Duodenal mucosa (tissue), 2 donors: ENCODE measurements around the gene TMEM52.

ENCODE experiments used
- H3K27ac ChIP-seq: one replicate; pipeline ENCODE4 v1.7.0; 2013; ENCODE audit warnings: low read depth, low read length
- H3K27me3 ChIP-seq, 2 donors: one replicate each; pipeline ENCODE4 v1.7.0; 2013; ENCODE audit warnings: low read length in 2 of 2, control low read depth in 1 of 2; ENCODE audit not compliant: insufficient read depth in 2 of 2, control insufficient read depth in 1 of 2
- H3K36me3 ChIP-seq, 2 donors: one replicate each; pipeline ENCODE4 v1.7.0; 2013; ENCODE audit warnings: low read length in 2 of 2, control low read depth in 1 of 2; ENCODE audit not compliant: insufficient read depth in 2 of 2, control insufficient read depth in 1 of 2
- H3K4me1 ChIP-seq, 2 donors: one replicate each; pipeline ENCODE4 v1.7.0; 2013; ENCODE audit warnings: low read length in 2 of 2, control low read depth in 1 of 2; ENCODE audit not compliant: insufficient read depth in 2 of 2, control insufficient read depth in 1 of 2
- H3K4me3 ChIP-seq, 2 donors: one replicate each; pipeline ENCODE4 v1.7.0; 2013; ENCODE audit warnings: low read length in 2 of 2, low read depth in 1 of 2
- H3K9ac ChIP-seq, 2 donors: one replicate each; pipeline ENCODE4 v1.7.0; 2013; ENCODE audit warnings: low read length in 2 of 2, low read depth in 1 of 2
- H3K9me3 ChIP-seq, 2 donors: one replicate each; pipeline ENCODE4 v1.7.0; 2013; ENCODE audit warnings: low read length in 2 of 2, control low read depth in 1 of 2; ENCODE audit not compliant: control insufficient read depth in 1 of 2

Gene TMEM52

DNA sequence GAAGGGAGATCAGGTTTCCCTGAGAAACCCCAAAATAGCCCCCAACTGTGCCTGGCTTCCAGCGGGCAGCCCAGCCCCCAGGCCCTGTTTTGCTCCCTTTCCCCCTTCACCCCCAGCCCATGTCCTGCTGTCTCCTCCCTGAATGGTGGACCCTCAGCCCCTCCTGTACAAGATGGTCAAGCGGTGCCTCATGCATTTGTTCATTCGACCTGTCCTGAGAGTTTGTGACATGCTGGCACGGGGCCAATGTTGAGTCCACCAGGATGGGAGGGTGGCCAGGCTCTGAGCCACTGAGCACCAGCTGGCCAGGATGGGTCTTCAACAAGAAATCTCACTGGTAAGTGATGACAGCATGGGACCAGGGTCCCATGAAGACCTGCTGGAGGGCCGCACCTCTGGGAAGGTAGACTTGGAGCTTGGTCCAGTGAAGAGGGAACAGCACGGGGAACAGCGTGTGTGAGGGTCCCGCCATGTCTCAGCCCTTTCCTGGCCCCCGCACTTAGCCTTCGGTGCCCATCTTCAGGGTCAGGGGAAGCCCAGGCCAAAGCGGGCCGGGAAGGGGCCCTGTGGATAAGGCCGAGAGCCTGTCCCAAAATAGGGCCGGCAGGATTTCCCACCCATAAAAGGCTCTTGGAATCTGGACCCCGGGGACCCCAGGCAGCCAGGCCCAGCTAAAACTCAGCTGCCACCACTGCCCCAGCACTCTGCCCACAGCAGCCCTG, 3.9 kb downstream of the TMEM52 start, which contains the start of gene CALML6:
Gene CALML6 (plus strand): TSS at position 290 of the 722 bp plus-strand sequence. CDS start 21 bp downstream, at position 311.
- no peak within 1 kb of the TSS for H3K4me3 ChIP-seq
- H3K9me3 ChIP-seq, result no peaks in the 10 kb centered on the region
- H3K27ac ChIP-seq, result no peak within 1 kb of the TSS
- peaks cover 14 to 21% of the 10 kb centered on the region in 2 donors for H3K4me1 ChIP-seq
- H3K36me3 ChIP-seq, result no peaks in the 10 kb centered on the region
- no peaks in the 10 kb centered on the region for H3K27me3 ChIP-seq
- H3K9ac ChIP-seq, result no peak within 1 kb of the TSS

DNA sequence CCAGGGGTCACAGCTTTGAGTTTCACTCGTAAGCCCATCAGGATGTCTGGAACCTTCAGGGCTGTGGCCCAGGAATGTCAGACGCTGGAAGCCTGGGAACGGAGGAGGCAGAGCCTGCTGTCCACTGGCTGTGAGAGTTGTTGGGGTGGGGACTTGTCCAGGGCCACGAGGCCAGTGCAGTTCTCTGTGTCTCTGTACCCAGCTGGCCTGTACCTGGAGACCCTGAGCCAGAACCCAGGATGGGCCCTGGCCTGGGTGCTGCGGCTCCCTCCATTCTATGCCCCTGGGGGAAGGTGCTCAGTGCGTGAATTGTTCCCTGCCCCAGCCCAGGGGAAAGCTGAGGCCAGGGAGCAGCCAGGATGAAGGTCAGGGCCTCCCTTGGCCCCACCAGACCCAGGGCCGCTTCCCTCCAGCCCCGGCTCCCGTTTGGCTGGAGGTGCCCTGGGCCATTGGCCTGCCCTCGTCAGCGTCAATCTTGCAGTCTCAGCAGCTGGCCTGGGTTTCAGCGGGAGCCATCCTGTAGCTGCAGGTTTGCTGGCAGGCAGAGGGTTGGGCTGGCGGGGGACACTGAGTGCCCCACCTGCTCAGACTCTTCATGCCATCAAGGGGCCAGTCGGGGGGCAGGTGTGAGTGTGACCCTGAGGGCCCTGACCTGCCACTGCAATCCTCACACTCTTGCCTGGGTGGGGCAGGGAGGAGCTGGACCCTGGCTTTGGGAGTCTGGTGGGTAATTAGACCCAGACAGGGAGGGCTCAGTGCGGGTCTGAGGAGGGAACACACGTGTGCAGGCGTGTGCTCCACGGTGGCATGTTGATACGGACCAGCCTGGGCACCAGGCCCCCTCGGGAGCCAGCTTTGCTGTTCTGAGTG, 4.7 kb downstream of the TMEM52 start:
- Histone ChIP-seq H3K4me3 (no peak overlapping the region), H3K9ac (no peak overlapping the region), H3K27me3 (no peaks in the 10 kb centered on the region), H3K4me1 (peaks cover 11 to 20% of the 10 kb centered on the region in 2 donors), H3K36me3 (no peaks in the 10 kb centered on the region), H3K27ac (no peak overlapping the region), H3K9me3 (no peaks in the 10 kb centered on the region)

DNA sequence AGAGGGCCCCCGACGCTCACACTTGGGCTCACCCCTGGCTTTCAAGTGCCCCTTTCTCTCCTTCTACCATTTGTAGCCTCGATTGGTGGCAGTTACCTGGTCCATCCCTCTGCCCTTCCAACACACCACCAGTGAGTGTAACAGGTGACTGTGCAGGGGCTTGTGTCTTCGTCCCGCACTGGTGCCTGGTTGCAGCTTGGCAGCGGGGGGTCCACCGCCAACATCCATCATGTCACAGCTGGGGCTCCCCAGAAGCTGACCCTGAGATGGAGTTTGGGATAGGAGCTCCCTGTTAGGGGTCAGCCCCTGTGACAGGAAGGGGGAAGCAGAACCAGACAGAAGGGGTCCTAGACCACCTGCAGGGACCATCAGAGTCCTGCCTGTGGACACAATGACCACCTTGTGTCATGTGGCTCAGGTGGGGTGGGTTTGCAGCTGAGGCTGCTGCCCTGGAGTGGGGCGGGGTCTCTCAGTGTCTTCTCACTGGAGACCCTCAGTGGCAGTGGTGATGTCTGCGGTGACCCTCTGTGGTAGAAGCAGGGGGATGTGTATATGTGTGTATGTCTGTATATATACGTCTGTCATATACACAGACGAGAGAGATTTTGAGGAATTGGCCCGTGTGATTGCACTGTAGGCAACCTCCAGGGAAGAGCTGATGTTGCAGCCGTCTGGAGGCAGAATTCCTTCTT, 7.6 kb downstream of the TMEM52 start:
- no peaks in the 10 kb centered on the region for H3K27me3 ChIP-seq
- no peak overlapping the region for H3K27ac ChIP-seq
- no peaks in the 10 kb centered on the region for H3K36me3 ChIP-seq
- no peaks in the 10 kb centered on the region for H3K9me3 ChIP-seq
- no peak overlapping the region for H3K9ac ChIP-seq
- no peak overlapping the region for H3K4me3 ChIP-seq
- H3K4me1 ChIP-seq, result peaks cover 18 to 20% of the 10 kb centered on the region in 2 donors

DNA sequence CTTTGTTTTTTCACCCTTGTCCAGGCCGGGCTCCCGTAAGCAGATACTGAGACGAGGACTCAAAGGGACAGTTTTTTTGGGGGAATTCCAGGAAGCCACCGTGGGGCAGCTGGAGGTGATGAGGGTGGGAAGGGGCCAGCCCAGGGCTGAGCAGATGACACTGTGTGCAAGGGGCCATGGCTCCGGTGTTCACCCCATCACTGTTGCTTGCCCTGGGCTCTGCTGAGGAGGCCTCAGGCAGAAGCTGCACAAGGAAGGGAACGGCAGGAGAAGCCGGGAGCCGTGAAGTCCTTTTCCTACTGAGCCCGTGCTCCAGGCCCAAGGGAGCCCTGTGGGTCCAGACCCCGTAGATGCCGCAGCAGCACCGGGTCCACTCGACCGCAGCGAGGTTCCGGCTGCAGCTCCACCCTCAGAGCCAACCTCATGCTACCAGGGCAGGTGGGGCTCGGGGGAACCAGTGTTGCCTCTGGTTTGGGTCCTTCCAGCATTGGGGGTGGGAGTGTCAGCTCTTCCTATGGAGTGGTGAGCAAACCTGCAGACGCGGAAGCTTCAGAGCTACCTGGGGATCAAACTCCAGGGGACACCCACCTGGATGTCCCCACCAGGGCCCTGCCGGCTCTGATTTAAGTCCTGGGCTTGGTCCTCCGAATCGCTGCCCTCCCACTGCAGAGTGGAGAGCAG, 8.3 kb downstream of the TMEM52 start:
- Histone ChIP-seq H3K4me3 (no peak overlapping the region), H3K9me3 (no peaks in the 10 kb centered on the region), H3K36me3 (no peaks in the 10 kb centered on the region), H3K27ac (peak overlapping the region; percentile 10), H3K9ac (no peak overlapping the region), H3K4me1 (peaks cover 21 to 22% of the 10 kb centered on the region in 2 donors), H3K27me3 (no peaks in the 10 kb centered on the region)

DNA sequence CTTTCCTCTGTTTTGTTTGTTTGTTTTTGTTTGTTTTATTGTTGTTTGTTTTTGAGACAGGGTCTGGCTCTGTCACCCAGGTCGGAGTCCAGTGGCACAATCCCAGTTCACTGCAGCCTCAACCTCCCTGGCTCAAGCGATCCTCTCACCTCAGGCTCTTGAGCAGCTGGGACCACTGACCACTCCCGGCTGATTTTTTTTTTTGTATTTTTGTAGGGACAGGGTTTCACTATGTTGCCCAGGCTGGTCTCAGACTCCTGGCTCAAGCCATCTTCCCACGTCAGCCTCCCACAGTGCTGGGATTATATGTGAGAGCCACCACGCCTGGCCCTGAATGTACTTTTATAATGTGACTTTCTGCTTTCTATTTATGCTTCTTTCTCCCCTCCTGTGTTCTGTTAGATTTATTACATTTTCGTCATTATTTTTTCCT, 9.0 kb downstream of the TMEM52 start:
- Histone ChIP-seq H3K36me3 (no peaks in the 10 kb centered on the region), H3K4me1 (peaks cover 18 to 22% of the 10 kb centered on the region in 2 donors), H3K27me3 (no peaks in the 10 kb centered on the region), H3K4me3 (peak overlapping the region in 1 of 2 donors; percentile 43), H3K27ac (peak overlapping the region; percentile 13), H3K9ac (no peak overlapping the region), H3K9me3 (no peaks in the 10 kb centered on the region)

DNA sequence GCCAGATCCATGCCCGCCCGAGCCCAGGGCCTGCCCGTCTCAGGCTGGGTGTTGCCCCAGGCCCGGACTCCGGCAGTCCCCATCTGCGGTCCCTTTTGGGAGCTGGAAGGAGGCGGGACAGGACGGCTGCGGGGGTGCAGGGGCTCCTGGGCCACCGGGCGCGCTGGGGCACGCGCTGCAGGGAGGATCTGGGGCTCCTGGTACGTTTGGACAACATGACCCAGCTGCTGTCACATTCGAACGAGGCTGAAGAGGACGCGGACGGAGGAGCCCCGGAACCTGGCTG, 10.6 kb downstream of the TMEM52 start:
- Histone ChIP-seq H3K27me3 (no peaks in the 10 kb centered on the region), H3K36me3 (no peaks in the 10 kb centered on the region), H3K27ac (peak overlapping the region; percentile 78), H3K4me3 (peak overlapping the region; percentile 69 to 76), H3K9me3 (no peaks in the 10 kb centered on the region), H3K9ac (peak overlapping the region; percentile 70 to 80), H3K4me1 (peaks cover 18 to 22% of the 10 kb centered on the region in 2 donors)

DNA sequence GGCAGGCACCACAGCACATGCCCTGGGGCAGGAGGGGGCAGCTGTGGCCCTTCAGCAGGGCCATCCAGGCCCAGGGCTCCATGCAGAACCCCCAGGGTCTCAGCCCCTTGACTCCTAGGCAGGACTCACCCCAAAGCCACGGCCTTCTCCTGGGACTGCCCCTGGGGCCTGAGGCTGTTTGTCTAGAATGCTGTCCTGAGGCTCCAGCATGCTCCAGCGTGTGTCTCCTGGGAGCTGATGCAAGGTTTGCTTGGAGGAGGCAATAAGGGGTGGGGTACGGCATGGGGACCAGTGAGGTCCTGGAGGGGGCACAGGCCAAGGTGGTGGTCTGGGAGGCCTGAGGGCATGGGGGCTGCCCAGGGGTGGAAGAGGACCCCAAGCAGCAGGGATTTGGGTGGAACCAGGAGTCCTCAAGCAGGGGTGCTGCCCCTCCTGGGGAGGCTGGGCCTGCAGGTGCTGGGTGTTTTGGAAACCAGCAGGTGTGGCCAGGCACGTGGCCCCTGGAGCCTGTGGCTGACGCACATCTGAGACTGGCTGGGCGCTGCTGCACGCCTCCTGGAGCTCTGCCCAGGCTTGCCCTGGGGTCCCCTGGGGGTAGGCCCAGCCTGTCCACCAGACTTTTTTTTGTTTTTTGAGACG, 11.9 kb downstream of the TMEM52 start:
- Histone ChIP-seq H3K4me1 (peaks cover 18 to 22% of the 10 kb centered on the region in 2 donors), H3K9ac (no peak overlapping the region), H3K27ac (no peak overlapping the region), H3K27me3 (no peaks in the 10 kb centered on the region), H3K36me3 (no peaks in the 10 kb centered on the region), H3K4me3 (no peak overlapping the region), H3K9me3 (no peaks in the 10 kb centered on the region)

DNA sequence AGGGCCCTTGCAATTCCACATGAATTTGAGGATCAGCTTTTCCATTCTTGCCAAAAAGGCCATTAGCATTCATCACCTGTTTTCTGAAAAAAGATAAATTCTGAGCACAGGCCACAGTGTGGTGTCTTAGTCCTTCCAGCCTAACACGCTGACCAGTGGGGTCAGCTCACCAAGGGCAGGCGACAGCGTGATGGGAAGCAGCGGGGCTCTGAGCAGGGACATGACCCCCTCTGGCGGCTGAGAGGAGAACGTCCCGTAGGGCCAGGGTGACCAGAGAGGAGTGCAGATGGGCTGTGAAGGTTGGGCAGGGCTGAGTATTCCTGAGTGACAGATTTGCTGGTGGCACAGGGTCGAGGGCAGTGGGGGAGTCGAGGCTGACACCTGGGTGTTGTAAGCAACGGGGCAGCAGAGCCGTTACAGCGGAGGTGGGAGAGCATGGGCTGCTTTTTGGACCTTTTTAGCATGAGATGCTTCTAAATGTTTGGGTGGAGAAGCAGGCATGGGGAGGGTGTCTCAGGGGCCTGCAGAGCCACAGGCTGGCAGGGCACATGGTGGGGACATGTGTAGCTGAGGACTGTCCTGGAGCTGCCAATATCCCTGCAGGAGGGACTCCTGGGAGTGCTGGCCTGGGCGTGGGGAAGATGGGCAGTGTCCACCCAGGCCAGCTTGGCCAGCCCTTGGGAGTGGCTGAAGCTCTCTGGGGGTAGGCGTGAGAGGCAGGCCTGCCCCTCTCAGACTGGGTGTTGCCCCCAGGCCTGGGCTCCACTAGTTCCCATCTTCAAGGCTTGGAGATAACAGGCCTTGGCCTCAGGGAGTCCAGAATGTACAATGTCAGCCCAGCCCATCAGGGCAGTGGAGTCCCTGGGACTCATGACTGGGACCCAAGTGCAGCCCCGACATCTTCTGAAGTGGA, 12.6 kb downstream of the TMEM52 start:
- no peaks in the 10 kb centered on the region for H3K27me3 ChIP-seq
- peak overlapping the region in 1 of 2 donors; percentile 10 for H3K9ac ChIP-seq
- no peaks in the 10 kb centered on the region for H3K36me3 ChIP-seq
- peaks cover 18 to 22% of the 10 kb centered on the region in 2 donors for H3K4me1 ChIP-seq
- no peak overlapping the region for H3K4me3 ChIP-seq
- H3K27ac ChIP-seq, result no peak overlapping the region
- no peaks in the 10 kb centered on the region for H3K9me3 ChIP-seq

DNA sequence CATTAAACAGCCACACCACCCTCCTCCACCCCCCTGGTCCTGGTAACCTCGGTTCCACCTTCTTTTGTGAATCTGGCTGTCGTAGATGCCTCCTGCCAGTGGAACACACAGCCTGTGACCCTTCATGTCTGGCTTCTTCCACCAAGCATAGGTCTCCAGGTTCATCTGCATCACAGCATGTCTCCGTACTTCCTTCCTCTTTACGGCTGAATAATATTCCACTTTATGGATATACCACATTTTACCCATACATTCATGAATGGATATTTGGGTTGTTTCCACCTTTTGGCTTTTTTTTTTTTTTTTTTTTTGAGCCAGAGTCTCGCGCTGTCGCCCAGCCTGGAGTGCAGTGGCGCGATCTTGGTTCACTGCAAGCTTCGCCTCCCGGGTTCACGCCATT, 15.9 kb downstream of the TMEM52 start:
- no peak overlapping the region for H3K9ac ChIP-seq
- H3K27ac ChIP-seq, result no peak overlapping the region
- no peaks in the 10 kb centered on the region for H3K36me3 ChIP-seq
- H3K4me1 ChIP-seq, result peaks cover 13% of the 10 kb centered on the region in 2 donors
- H3K4me3 ChIP-seq, result no peak overlapping the region
- no peaks in the 10 kb centered on the region for H3K9me3 ChIP-seq
- no peaks in the 10 kb centered on the region for H3K27me3 ChIP-seq
